Naive thymus-derived CD8-positive, alpha-beta T cell (primary cell): ENCODE data around the gene TSPAN1. TPM values are rescaled to one million over a fixed set of nuclear protein-coding genes. Genes with fewer than 3 reads are reported as not detected.

Source experiments
- ATAC-seq, 2 donors: fragments of 150-1000 bp; cut with Tn5 transposase in 1 of 2; sonication (Bioruptor Pico), chemical (Tn5 transposase) in 1 of 2; 1 replicate in 1 of 2; 2 replicates in 1 of 2; pipeline ENCODE4 v1.10.0; 2021; ENCODE audit warnings: mild to moderate bottlenecking in 2 of 2, moderate library complexity in 2 of 2
- POLR2A ChIA-PET: fragments of 350-600 bp; sonication (Branson Sonifier 250); formaldehyde crosslinking; loops from one replicate; lab custom pipeline; 2021; ENCODE audit warnings: antibody characterized with exemption; lab: Charles Lee
- DNase-seq, 10 donors: peaks; one replicate each; pipeline versions ENCODE4 v3.0.0 to v3.0.0-alpha.2; 2020 to 2022
- H3K27ac Mint-ChIP-seq, 10 donors: one replicate each; pipeline ENCODE4 v1.8.0; 2020 to 2022; ENCODE audit warnings: mild to moderate bottlenecking in 10 of 10, mixed read lengths in 10 of 10, moderate library complexity in 4 of 10, inconsistent platforms in 1 of 10
- H3K27me3 Mint-ChIP-seq, 5 donors: one replicate each; pipeline ENCODE4 v1.8.0; 2021 to 2022; ENCODE audit warnings: mixed read lengths in 5 of 5
- H3K36me3 Mint-ChIP-seq, 3 donors: one replicate each; pipeline ENCODE4 v1.8.0; 2020 to 2022; ENCODE audit warnings: mixed read lengths in 3 of 3, mild to moderate bottlenecking in 2 of 3, inconsistent platforms in 1 of 3
- H3K4me1 Mint-ChIP-seq, 4 donors: one replicate each; pipeline ENCODE4 v1.8.0; 2021 to 2022; ENCODE audit warnings: mixed read lengths in 4 of 4
- H3K4me3 Mint-ChIP-seq, 10 donors: one replicate each; pipeline ENCODE4 v1.8.0; 2020 to 2022; ENCODE audit warnings: mild to moderate bottlenecking in 10 of 10, mixed read lengths in 10 of 10, moderate library complexity in 6 of 10, inconsistent platforms in 1 of 10
- H3K9me3 Mint-ChIP-seq, 9 donors: one replicate each; pipeline ENCODE4 v1.8.0; 2020 to 2022; ENCODE audit warnings: mixed read lengths in 9 of 9, mild to moderate bottlenecking in 3 of 9, inconsistent platforms in 1 of 9, moderate library complexity in 1 of 9
- polyA plus RNA-seq, 3 donors: library from polyadenylated mRNA; unstranded; fragments of 300-500 nt; fragmentation: Illumina TruSeq; gene quantifications; one replicate each; pipeline ENCODE4 v1.2.3, GENCODE V29; 2021
- total RNA-seq, 8 experiments: library from RNA in 2 of 8; stranded (reverse) in 2 of 8; gene quantifications; one replicate each; pipeline ENCODE4 v1.2.3 and lab custom pipeline; 2021 to 2026

TSPAN1 gene
- total and polyA plus RNA-seq, 5 experiments from 2014 or later = not detected

- H3K4me1 Mint-ChIP-seq = peaks cover 16 to 22% (median 19%) of the 10 kb centered on the region in 4 donors
- H3K27ac Mint-ChIP-seq = peak overlapping the region in 2 of 10 donors; percentile 3 to 19
- peaks cover 0 to 8% (median 0%) of the 10 kb centered on the region in 3 donors for H3K36me3 Mint-ChIP-seq
- no peaks in the 10 kb centered on the region for H3K27me3 Mint-ChIP-seq
- H3K9me3 Mint-ChIP-seq = no peaks in the 10 kb centered on the region
- POLR2A ChIA-PET = no interaction called here
- DNase-seq (no peak), ATAC-seq (no peak)
- H3K4me3 Mint-ChIP-seq = no peak overlapping the region
Measured at GRCh38 chr1:46183079-46183847, 8.4 kb downstream of the TSPAN1 start.

- Mint-ChIP-seq H3K4me1 (peaks cover 17 to 22% (median 19%) of the 10 kb centered on the region in 4 donors), H3K4me3 (no peak overlapping the region), H3K9me3 (no peaks in the 10 kb centered on the region), H3K27me3 (no peaks in the 10 kb centered on the region), H3K36me3 (peaks cover 0 to 15% (median 0%) of the 10 kb centered on the region in 3 donors), H3K27ac (peak overlapping the region in 5 of 10 donors; percentile 10 to 86 (median 73))
- ATAC-seq = no peak
- DNase-seq = no peak
- POLR2A ChIA-PET = no interaction called here
Measured at GRCh38 chr1:46183926-46184557, 9.2 kb downstream of the TSPAN1 start.

GRCh38 chr1:46184920-46185658, 10.2 kb downstream of the TSPAN1 start:
- Mint-ChIP-seq H3K4me1 (peaks cover 17 to 22% (median 19%) of the 10 kb centered on the region in 4 donors), H3K9me3 (no peaks in the 10 kb centered on the region), H3K27me3 (no peaks in the 10 kb centered on the region), H3K4me3 (no peak overlapping the region), H3K27ac (peak overlapping the region in 8 of 10 donors; percentile 40 to 87 (median 75)), H3K36me3 (peaks cover 0 to 22% (median 0%) of the 10 kb centered on the region in 3 donors)
- DNase-seq (peak in 3 of 10 donors; percentile 8 to 25 (median 21)), ATAC-seq (peak; percentile 53 to 78)
- POLR2A ChIA-PET = no interaction called here

- POLR2A ChIA-PET = no interaction called here
- H3K27ac Mint-ChIP-seq = peak overlapping the region in 4 of 10 donors; percentile 41 to 77 (median 55)
Measured at GRCh38 chr1:46186076-46186475, 11.2 kb downstream of the TSPAN1 start.

GRCh38 chr1:46187106-46187869, 12.4 kb downstream of the TSPAN1 start:
- ATAC-seq = no peak
- POLR2A ChIA-PET = no interaction called here
- peak overlapping the region in 3 of 10 donors; percentile 41 to 79 (median 68) for H3K27ac Mint-ChIP-seq
- no peaks in the 10 kb centered on the region for H3K9me3 Mint-ChIP-seq
- H3K27me3 Mint-ChIP-seq = no peaks in the 10 kb centered on the region
- peaks cover 17 to 22% (median 19%) of the 10 kb centered on the region in 4 donors for H3K4me1 Mint-ChIP-seq
- no peak for DNase-seq
- H3K36me3 Mint-ChIP-seq = peaks cover 0 to 39% (median 0%) of the 10 kb centered on the region in 3 donors
- no peak overlapping the region for H3K4me3 Mint-ChIP-seq

More at GRCh38 chr1:46186076-46186475, 11.2 kb downstream of the TSPAN1 start:
- H3K27me3 Mint-ChIP-seq = no peaks in the 10 kb centered on the region
- peaks cover 17 to 22% (median 19%) of the 10 kb centered on the region in 4 donors for H3K4me1 Mint-ChIP-seq
- DNase-seq (no peak), ATAC-seq (no peak)
- H3K9me3 Mint-ChIP-seq = no peaks in the 10 kb centered on the region
- H3K36me3 Mint-ChIP-seq = peaks cover 0 to 28% (median 0%) of the 10 kb centered on the region in 3 donors
- H3K4me3 Mint-ChIP-seq = no peak overlapping the region

- no peaks in the 10 kb centered on the region for H3K27me3 Mint-ChIP-seq
- no peaks in the 10 kb centered on the region for H3K9me3 Mint-ChIP-seq
- H3K27ac Mint-ChIP-seq = peak overlapping the region in 3 of 10 donors; percentile 29 to 79 (median 29)
- DNase-seq (no peak), ATAC-seq (no peak)
- peaks cover 0 to 50% (median 0%) of the 10 kb centered on the region in 3 donors for H3K36me3 Mint-ChIP-seq
- POLR2A ChIA-PET = no interaction called here
- peaks cover 17 to 22% (median 19%) of the 10 kb centered on the region in 4 donors for H3K4me1 Mint-ChIP-seq
- H3K4me3 Mint-ChIP-seq = no peak overlapping the region
Measured at GRCh38 chr1:46188295-46189030, 13.6 kb downstream of the TSPAN1 start.

- no peak overlapping the region for H3K4me3 Mint-ChIP-seq
- DNase-seq (no peak), ATAC-seq (no peak)
- no peaks in the 10 kb centered on the region for H3K27me3 Mint-ChIP-seq
- H3K4me1 Mint-ChIP-seq = peaks cover 2 to 9% (median 7%) of the 10 kb centered on the region in 4 donors
- peaks cover 0 to 62% (median 2%) of the 10 kb centered on the region in 3 donors for H3K36me3 Mint-ChIP-seq
- H3K9me3 Mint-ChIP-seq = no peaks in the 10 kb centered on the region
- peak overlapping the region in 2 of 10 donors; percentile 18 to 62 for H3K27ac Mint-ChIP-seq
- POLR2A ChIA-PET = no interaction called here
Measured at GRCh38 chr1:46190539-46190938, 15.7 kb downstream of the TSPAN1 start.

- Mint-ChIP-seq H3K27ac (peak overlapping the region in 1 of 10 donors; percentile 62), H3K27me3 (no peaks in the 10 kb centered on the region), H3K9me3 (no peaks in the 10 kb centered on the region), H3K36me3 (peaks cover 0 to 64% (median 2%) of the 10 kb centered on the region in 3 donors), H3K4me3 (no peak overlapping the region), H3K4me1 (peaks cover 5 to 10% (median 8%) of the 10 kb centered on the region in 4 donors)
- DNase-seq = no peak
- no peak for ATAC-seq
- POLR2A ChIA-PET = no interaction called here
Measured at GRCh38 chr1:46191033-46191701, 16.3 kb downstream of the TSPAN1 start.

GRCh38 chr1:46192171-46192570, 17.3 kb downstream of the TSPAN1 start:
- Mint-ChIP-seq H3K27ac (no peak overlapping the region), H3K27me3 (no peaks in the 10 kb centered on the region), H3K36me3 (peaks cover 0 to 66% (median 2%) of the 10 kb centered on the region in 3 donors), H3K9me3 (no peaks in the 10 kb centered on the region), H3K4me3 (no peak overlapping the region), H3K4me1 (peaks cover 8 to 20% (median 16%) of the 10 kb centered on the region in 4 donors)
- DNase-seq (no peak), ATAC-seq (no peak)
- POLR2A ChIA-PET = no interaction called here

- Mint-ChIP-seq H3K27ac (peak overlapping the region in 1 of 10 donors; percentile 27), H3K4me3 (no peak overlapping the region), H3K27me3 (no peaks in the 10 kb centered on the region), H3K36me3 (peaks cover 0 to 58% (median 2%) of the 10 kb centered on the region in 3 donors), H3K4me1 (peaks cover 6 to 27% (median 21%) of the 10 kb centered on the region in 4 donors), H3K9me3 (no peaks in the 10 kb centered on the region)
- ATAC-seq (no peak), DNase-seq (no peak)
- POLR2A ChIA-PET = no interaction called here
Measured at GRCh38 chr1:46193285-46193684, 18.4 kb downstream of the TSPAN1 start.

- ATAC-seq (no peak), DNase-seq (no peak)
- Mint-ChIP-seq H3K4me1 (peaks cover 5 to 31% (median 23%) of the 10 kb centered on the region in 4 donors), H3K36me3 (peaks cover 0 to 52% (median 2%) of the 10 kb centered on the region in 3 donors), H3K27ac (no peak overlapping the region), H3K9me3 (no peaks in the 10 kb centered on the region), H3K27me3 (no peaks in the 10 kb centered on the region), H3K4me3 (peak overlapping the region in 1 of 10 donors; percentile 38)
- POLR2A ChIA-PET = no interaction called here
Measured at GRCh38 chr1:46193984-46194570, 19.2 kb downstream of the TSPAN1 start.
